Panc1 (cell line): ENCODE data around the gene ZNF224. TPM values are rescaled to one million over a fixed set of nuclear protein-coding genes. Genes with fewer than 3 reads are reported as not detected.

ENCODE experiments used
- ATAC-seq: fragments of 200-7000 bp; cut with Tn5 transposase; 2 replicates; pipeline ENCODE4 v1.9.1; 2020; ENCODE audit warnings: mild to moderate bottlenecking, moderate library complexity
- BruUV-seq: library from RNA; stranded (reverse); fragments of 400-500 nt; replicated peaks from 2 replicates; lab custom pipeline; 2021; lab: Mats Ljungman, UMichigan
- CTCF ChIA-PET: fragments of 300-600 bp; sonication (Branson Sonifier 250); formaldehyde crosslinking; loops from one replicate; lab custom pipeline; 2022; ENCODE audit warnings: antibody characterized with exemption; lab: Charles Lee
- POLR2A ChIA-PET: fragments of 300-600 bp; sonication (Branson Sonifier 250); formaldehyde crosslinking; loops from one replicate; lab custom pipeline; 2022; ENCODE audit warnings: antibody characterized with exemption; lab: Charles Lee
- DNase-seq: peaks from one replicate; pipeline ENCODE4 v3.0.0-alpha.2; 2010; ENCODE audit warnings: low read depth, low spot score
- H3K27ac ChIP-seq: 2 replicates; pipeline ENCODE4 v1.5.1; 2011; ENCODE audit warnings: mild to moderate bottlenecking, low read length, inconsistent platforms
- H3K27me3 ChIP-seq: fragments of 200-500 bp; sonication (Bioruptor generic); 2 replicates; pipeline ENCODE4 v1.6.0; 2014; ENCODE audit warnings: low read length, inconsistent platforms; ENCODE audit not compliant: control insufficient read depth, insufficient read depth
- H3K36me3 ChIP-seq: fragments of 200-500 bp; sonication (Bioruptor generic); 2 replicates; pipeline ENCODE4 v1.5.1; 2014; ENCODE audit warnings: inconsistent platforms, mild to moderate bottlenecking, low read length, moderate library complexity; ENCODE audit not compliant: control insufficient read depth, insufficient read depth
- H3K4me1 ChIP-seq: 2 replicates; pipeline ENCODE4 v1.5.1; 2011; ENCODE audit warnings: inconsistent platforms, mild to moderate bottlenecking, low read length, moderate library complexity; ENCODE audit not compliant: control insufficient read depth, insufficient read depth
- H3K4me3 ChIP-seq, 2 experiments: 2 replicates each; pipeline ENCODE4 v1.5.1; 2011 to 2012; ENCODE audit warnings: low read depth in 2 of 2, low read length in 2 of 2, mild to moderate bottlenecking in 2 of 2, inconsistent platforms in 1 of 2, moderate library complexity in 1 of 2
- H3K9me3 ChIP-seq: fragments of 200-500 bp; sonication (Bioruptor generic); 2 replicates; pipeline ENCODE4 v1.5.1; 2014; ENCODE audit warnings: low read depth, mild to moderate bottlenecking, inconsistent platforms, low read length, moderate library complexity; ENCODE audit not compliant: control insufficient read depth, insufficient read depth
- POLR2AphosphoS5 ChIP-seq: IDR thresholded peaks from 2 replicates; pipeline ENCODE4 v1.6.1; 2012; ENCODE audit warnings: mild to moderate bottlenecking, low read depth, low read length, moderate library complexity
- SIN3A ChIP-seq: IDR thresholded peaks from 2 replicates; pipeline ENCODE4 v1.6.1; 2012; ENCODE audit warnings: low read depth, mild to moderate bottlenecking, low read length, moderate library complexity, borderline replicate concordance; ENCODE audit not compliant: insufficient read depth
- TCF7L2 ChIP-seq: IDR thresholded peaks from 2 replicates; pipeline ENCODE4 v1.6.1; 2011; ENCODE audit warnings: mild to moderate bottlenecking, low read depth, low read length, inconsistent platforms
- in situ Hi-C: cut with HindIII; loops from 2 replicates; pipeline ENCODE4 v1.10.0; 2016; ENCODE audit warnings: low sequenced_read_pairs, low pct_unique_long_range_greater_than_20kb
- intact Hi-C: fragments of 100-400 bp; cut with micrococcal nuclease; formaldehyde crosslinking; loops from one replicate; pipeline ENCODE4 v1.10.0; 2022; ENCODE audit not compliant: unreplicated experiment
- total RNA-seq: library from RNA; stranded (reverse); gene quantifications from one replicate; pipeline ENCODE4 v1.2.1, GENCODE V29; 2021; ENCODE audit not compliant: unreplicated experiment
- TF ChIP-seq, protein P1 (sequence below), 2 experiments: IDR thresholded peaks; 2 replicates each; pipeline ENCODE4 v1.6.1; 2011 to 2012; ENCODE audit warnings: low read depth in 2 of 2, control low read depth in 1 of 2, low read length in 1 of 2, mild to moderate bottlenecking in 1 of 2, moderate library complexity in 1 of 2; ENCODE audit not compliant: insufficient read depth in 1 of 2
- TF ChIP-seq, protein P2 (sequence below): fragments of 450-650 bp; IDR thresholded peaks from 2 replicates; pipeline ENCODE4 v1.5.1; 2017; ENCODE audit warnings: mild to moderate bottlenecking

Gene ZNF224
- total RNA-seq, 1 experiment from 2014 or later = 13.4 TPM

GRCh38 chr19:44107751-44108150, 13.6 kb downstream of the ZNF224 start:
- H3K27me3 ChIP-seq = no peaks in the 10 kb centered on the region
- ATAC-seq (no peak), DNase-seq (no peak)
- POLR2A ChIA-PET = no interaction called here
- H3K4me1 ChIP-seq = no peaks in the 10 kb centered on the region
- peaks cover 39% of the 10 kb centered on the region; the same call in 1 of the 2 replicates for H3K9me3 ChIP-seq
- intact Hi-C loops (no loop called here), in situ Hi-C loops (no loop called here)
- CTCF ChIA-PET = no interaction called here
- TF ChIP-seq, protein P1, sequence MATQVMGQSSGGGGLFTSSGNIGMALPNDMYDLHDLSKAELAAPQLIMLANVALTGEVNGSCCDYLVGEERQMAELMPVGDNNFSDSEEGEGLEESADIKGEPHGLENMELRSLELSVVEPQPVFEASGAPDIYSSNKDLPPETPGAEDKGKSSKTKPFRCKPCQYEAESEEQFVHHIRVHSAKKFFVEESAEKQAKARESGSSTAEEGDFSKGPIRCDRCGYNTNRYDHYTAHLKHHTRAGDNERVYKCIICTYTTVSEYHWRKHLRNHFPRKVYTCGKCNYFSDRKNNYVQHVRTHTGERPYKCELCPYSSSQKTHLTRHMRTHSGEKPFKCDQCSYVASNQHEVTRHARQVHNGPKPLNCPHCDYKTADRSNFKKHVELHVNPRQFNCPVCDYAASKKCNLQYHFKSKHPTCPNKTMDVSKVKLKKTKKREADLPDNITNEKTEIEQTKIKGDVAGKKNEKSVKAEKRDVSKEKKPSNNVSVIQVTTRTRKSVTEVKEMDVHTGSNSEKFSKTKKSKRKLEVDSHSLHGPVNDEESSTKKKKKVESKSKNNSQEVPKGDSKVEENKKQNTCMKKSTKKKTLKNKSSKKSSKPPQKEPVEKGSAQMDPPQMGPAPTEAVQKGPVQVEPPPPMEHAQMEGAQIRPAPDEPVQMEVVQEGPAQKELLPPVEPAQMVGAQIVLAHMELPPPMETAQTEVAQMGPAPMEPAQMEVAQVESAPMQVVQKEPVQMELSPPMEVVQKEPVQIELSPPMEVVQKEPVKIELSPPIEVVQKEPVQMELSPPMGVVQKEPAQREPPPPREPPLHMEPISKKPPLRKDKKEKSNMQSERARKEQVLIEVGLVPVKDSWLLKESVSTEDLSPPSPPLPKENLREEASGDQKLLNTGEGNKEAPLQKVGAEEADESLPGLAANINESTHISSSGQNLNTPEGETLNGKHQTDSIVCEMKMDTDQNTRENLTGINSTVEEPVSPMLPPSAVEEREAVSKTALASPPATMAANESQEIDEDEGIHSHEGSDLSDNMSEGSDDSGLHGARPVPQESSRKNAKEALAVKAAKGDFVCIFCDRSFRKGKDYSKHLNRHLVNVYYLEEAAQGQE (IDR thresholded peaks at IDR 0.05; ENCODE audit: insufficient read depth in 1 of 2, low read depth in 2 of 2, low read length in 1 of 2) = no peak
- TF ChIP-seq, protein P2, sequence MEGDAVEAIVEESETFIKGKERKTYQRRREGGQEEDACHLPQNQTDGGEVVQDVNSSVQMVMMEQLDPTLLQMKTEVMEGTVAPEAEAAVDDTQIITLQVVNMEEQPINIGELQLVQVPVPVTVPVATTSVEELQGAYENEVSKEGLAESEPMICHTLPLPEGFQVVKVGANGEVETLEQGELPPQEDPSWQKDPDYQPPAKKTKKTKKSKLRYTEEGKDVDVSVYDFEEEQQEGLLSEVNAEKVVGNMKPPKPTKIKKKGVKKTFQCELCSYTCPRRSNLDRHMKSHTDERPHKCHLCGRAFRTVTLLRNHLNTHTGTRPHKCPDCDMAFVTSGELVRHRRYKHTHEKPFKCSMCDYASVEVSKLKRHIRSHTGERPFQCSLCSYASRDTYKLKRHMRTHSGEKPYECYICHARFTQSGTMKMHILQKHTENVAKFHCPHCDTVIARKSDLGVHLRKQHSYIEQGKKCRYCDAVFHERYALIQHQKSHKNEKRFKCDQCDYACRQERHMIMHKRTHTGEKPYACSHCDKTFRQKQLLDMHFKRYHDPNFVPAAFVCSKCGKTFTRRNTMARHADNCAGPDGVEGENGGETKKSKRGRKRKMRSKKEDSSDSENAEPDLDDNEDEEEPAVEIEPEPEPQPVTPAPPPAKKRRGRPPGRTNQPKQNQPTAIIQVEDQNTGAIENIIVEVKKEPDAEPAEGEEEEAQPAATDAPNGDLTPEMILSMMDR = no peak
- no peak for TF ChIP-seq SIN3A
- TF ChIP-seq POLR2AphosphoS5 = no peak
- TF ChIP-seq TCF7L2 = no peak
- H3K27ac ChIP-seq = no peak overlapping the region
- BruUV-seq = no TSS peak
- H3K36me3 ChIP-seq = no peaks in the 10 kb centered on the region; the same call in 1 of the 2 replicates
- H3K4me3 ChIP-seq = no peak overlapping the region

DNA sequence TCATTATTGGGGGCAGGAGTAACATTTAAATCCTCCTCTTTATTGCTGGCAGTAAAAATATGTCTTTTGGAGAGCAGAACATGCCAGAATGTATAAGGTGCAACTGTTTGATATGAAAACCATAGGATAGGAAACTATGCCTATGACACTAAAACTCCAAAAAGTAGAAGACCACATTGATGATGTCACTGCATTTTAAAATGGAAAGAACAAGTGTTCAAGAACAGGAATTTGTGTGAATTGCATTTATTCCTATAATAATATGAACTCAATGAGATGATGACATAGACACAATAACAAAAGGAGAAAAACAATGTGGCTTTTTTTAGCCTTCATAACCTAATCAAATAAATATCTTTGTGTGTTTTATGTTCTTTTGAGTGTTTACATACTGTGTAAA, 15.3 kb downstream of the ZNF224 start:
- Histone ChIP-seq H3K4me1 (no peaks in the 10 kb centered on the region), H3K27ac (no peak overlapping the region), H3K4me3 (no peak overlapping the region), H3K9me3 (peaks cover 35% of the 10 kb centered on the region; the same call in 1 of the 2 replicates), H3K27me3 (no peaks in the 10 kb centered on the region), H3K36me3 (no peaks in the 10 kb centered on the region; the same call in none of the 2 replicates)
- intact Hi-C loops (no loop called here), in situ Hi-C loops (no loop called here)
- DNase-seq (no peak), ATAC-seq (no peak)
- no TSS peak for BruUV-seq
- CTCF ChIA-PET = no interaction called here
- TF ChIP-seq SIN3A (no peak), TCF7L2 (no peak), POLR2AphosphoS5 (no peak)
- TF ChIP-seq, protein P2 = no peak
- TF ChIP-seq, protein P1 (IDR thresholded peaks at IDR 0.05; ENCODE audit: insufficient read depth in 1 of 2, low read depth in 2 of 2, low read length in 1 of 2) = no peak
- POLR2A ChIA-PET = no interaction called here
